Measurements from ENCODE around the gene PSEN1. TPM values are rescaled to one million over a fixed set of nuclear protein-coding genes. Genes with fewer than 3 reads are reported as not detected.

PSEN1 gene
- 23.5 TPM for total RNA-seq
- long read RNA-seq, full-length matches to known transcripts = 17 of 19 reads
- long read RNA-seq, partial matches to known transcripts = 0 of 19 reads
- long read RNA-seq, other reads (novel, unspliced or antisense) = 2 of 19 reads

GRCh38 chr14:73136387-73137225, at the start of gene PSEN1:
Gene PSEN1 (plus strand): TSS chr14:73136507. CDS start chr14:73148020, 11,513 bp downstream.
- ATAC-seq (peak; percentile 97), DNase-seq (ENCODE audit: missing footprints) (peak; percentile 98)
- intact Hi-C loops (cut with DNase I) = no loop called here

GRCh38 chr14:73091044-73091443, 45.3 kb upstream of the PSEN1 start:
- intact Hi-C loops (cut with DNase I) = no loop called here
- DNase-seq (ENCODE audit: missing footprints) (no peak), ATAC-seq (no peak)

- ATAC-seq = no peak
- DNase-seq (ENCODE audit: missing footprints) = no peak
- intact Hi-C loops (cut with DNase I) = no loop called here
Measured at GRCh38 chr14:73097421-73097820, 38.9 kb upstream of the PSEN1 start.

- ATAC-seq (no peak), DNase-seq (ENCODE audit: missing footprints) (no peak)
- intact Hi-C loops (cut with DNase I) = no loop called here
Measured at GRCh38 chr14:73100334-73100733, 36.0 kb upstream of the PSEN1 start.

- DNase-seq (ENCODE audit: missing footprints) = no peak
- ATAC-seq = no peak
- intact Hi-C loops (cut with DNase I) = no loop called here
Measured at GRCh38 chr14:73102806-73103497, 33.4 kb upstream of the PSEN1 start.

GRCh38 chr14:73105050-73105449, 31.3 kb upstream of the PSEN1 start:
- DNase-seq (ENCODE audit: missing footprints) = no peak
- no peak for ATAC-seq
- intact Hi-C loops (cut with DNase I) = no loop called here

- DNase-seq (ENCODE audit: missing footprints) (no peak), ATAC-seq (no peak)
- intact Hi-C loops (cut with DNase I) = no loop called here
Measured at GRCh38 chr14:73105727-73106126, 30.6 kb upstream of the PSEN1 start.

GRCh38 chr14:73116079-73116665, 20.1 kb upstream of the PSEN1 start:
- ATAC-seq (no peak), DNase-seq (ENCODE audit: missing footprints) (no peak)
- intact Hi-C loops (cut with DNase I) = no loop called here

GRCh38 chr14:73124180-73124894, 12.0 kb upstream of the PSEN1 start:
- intact Hi-C loops (cut with DNase I) = no loop called here
- DNase-seq (ENCODE audit: missing footprints) = no peak
- ATAC-seq = no peak

- intact Hi-C loops (cut with DNase I) = no loop called here
- no peak for ATAC-seq
- DNase-seq (ENCODE audit: missing footprints) = no peak
Measured at GRCh38 chr14:73125169-73125588, 11.1 kb upstream of the PSEN1 start.

GRCh38 chr14:73125746-73126145, 10.6 kb upstream of the PSEN1 start:
- no peak for DNase-seq (ENCODE audit: missing footprints)
- ATAC-seq = no peak
- intact Hi-C loops (cut with DNase I) = no loop called here

GRCh38 chr14:73133795-73134194, 2.5 kb upstream of the PSEN1 start:
- ATAC-seq (no peak), DNase-seq (ENCODE audit: missing footprints) (no peak)
- intact Hi-C loops (cut with DNase I) = no loop called here

- intact Hi-C loops (cut with DNase I) = no loop called here
- no peak for DNase-seq (ENCODE audit: missing footprints)
- ATAC-seq = no peak
Measured at GRCh38 chr14:73136085-73136386, 271 bp upstream of the PSEN1 start.

- no peak for ATAC-seq
- intact Hi-C loops (cut with DNase I) = no loop called here
- no peak for DNase-seq (ENCODE audit: missing footprints)
Measured at GRCh38 chr14:73140811-73141323, 4.6 kb downstream of the PSEN1 start.

GRCh38 chr14:73142216-73142615, 5.9 kb downstream of the PSEN1 start:
- no peak for DNase-seq (ENCODE audit: missing footprints)
- ATAC-seq = no peak
- intact Hi-C loops (cut with DNase I) = no loop called here

GRCh38 chr14:73143003-73143402, 6.7 kb downstream of the PSEN1 start:
- no peak for DNase-seq (ENCODE audit: missing footprints)
- ATAC-seq = no peak
- intact Hi-C loops (cut with DNase I) = no loop called here

GRCh38 chr14:73143617-73144016, 7.3 kb downstream of the PSEN1 start:
- no peak for DNase-seq (ENCODE audit: missing footprints)
- intact Hi-C loops (cut with DNase I) = no loop called here
- no peak for ATAC-seq

- DNase-seq (ENCODE audit: missing footprints) = no peak
- ATAC-seq = no peak
- intact Hi-C loops (cut with DNase I) = no loop called here
Measured at GRCh38 chr14:73145371-73145770, 9.1 kb downstream of the PSEN1 start.

GRCh38 chr14:73146111-73146510, 9.8 kb downstream of the PSEN1 start:
- ATAC-seq = no peak
- DNase-seq (ENCODE audit: missing footprints) = no peak
- intact Hi-C loops (cut with DNase I) = no loop called here
